H1 (cell line): ENCODE data around the gene SRGAP3. TPM values are rescaled to one million over a fixed set of nuclear protein-coding genes. Genes with fewer than 3 reads are reported as not detected.

Experiments
- CTCF ChIA-PET: fragments of 300-600 bp; sonication (Branson Sonifier 250); formaldehyde crosslinking; loops from one replicate; lab custom pipeline; 2021; ENCODE audit not compliant: partially characterized antibody; lab: Charles Lee
- POLR2A ChIA-PET: fragments of 300-600 bp; sonication (Branson Sonifier 250); formaldehyde crosslinking; loops from one replicate; lab custom pipeline; 2021; ENCODE audit warnings: inconsistent platforms; ENCODE audit not compliant: partially characterized antibody; lab: Charles Lee
- DNase-seq, 2 experiments: peaks; one replicate each; pipeline versions ENCODE4 v3.0.0 to v3.0.0-alpha.2; 2010 to 2022; ENCODE audit warnings: low spot score in 2 of 2, low read depth in 1 of 2, mixed read lengths in 1 of 2
- FAIRE-seq: peaks from 2 replicates; lab custom pipeline; 2011; peaks lifted over from hg19 to GRCh38; lab: Jason Lieb, UNC
- H2AFZ ChIP-seq: 2 replicates; pipeline ENCODE4 v1.8.1; 2012; ENCODE audit warnings: low read length, inconsistent platforms
- H2AK5ac ChIP-seq: 2 replicates; pipeline ENCODE4 v1.6.1; 2013; ENCODE audit warnings: low read depth, low read length
- H2BK120ac ChIP-seq: replicated peaks from 2 replicates; pipeline ENCODE3; 2013; ENCODE audit warnings: low read depth, low read length, inconsistent platforms
- H2BK12ac ChIP-seq: 2 replicates; pipeline ENCODE4 v1.6.1; 2013; ENCODE audit warnings: low read depth, low read length
- H2BK15ac ChIP-seq: 2 replicates; pipeline ENCODE4 v1.6.1; 2013; ENCODE audit warnings: low read length
- H2BK20ac ChIP-seq: 2 replicates; pipeline ENCODE4 v1.6.1; 2013; ENCODE audit warnings: low read length
- H2BK5ac ChIP-seq: 2 replicates; pipeline ENCODE4 v1.6.1; 2013; ENCODE audit warnings: low read depth, low read length
- H3K14ac ChIP-seq: 2 replicates; pipeline ENCODE4 v1.6.1; 2013; ENCODE audit warnings: inconsistent platforms; ENCODE audit not compliant: insufficient read length
- H3K18ac ChIP-seq: 2 replicates; pipeline ENCODE4 v1.6.1; 2013; ENCODE audit warnings: low read length; ENCODE audit errors: extremely low read depth
- H3K23ac ChIP-seq: 2 replicates; pipeline ENCODE4 v1.6.1; 2013; ENCODE audit warnings: inconsistent platforms; ENCODE audit not compliant: insufficient read length
- H3K23me2 ChIP-seq: 2 replicates; pipeline ENCODE4 v1.6.1; 2013; ENCODE audit warnings: low read depth, low read length
- H3K27ac ChIP-seq: 2 replicates; pipeline ENCODE4 v1.6.1; 2011; ENCODE audit warnings: low read depth, low read length, inconsistent platforms
- H3K27me3 ChIP-seq, 4 experiments: replicated peaks in 1 of 4; 1 replicate in 1 of 4; 2 replicates in 3 of 4; pipeline versions ENCODE4 v1.6.1 to v1.8.1; 2011 to 2013; ENCODE audit warnings: low read length in 3 of 4, mild to moderate bottlenecking in 3 of 4, inconsistent platforms in 2 of 4, mixed read lengths in 2 of 4, moderate library complexity in 1 of 4; ENCODE audit not compliant: control insufficient read depth in 3 of 4, insufficient read depth in 3 of 4; ENCODE audit errors: extremely low read depth in 1 of 4
- H3K36me3 ChIP-seq, 4 experiments: 2 replicates each; pipeline versions ENCODE4 v1.6.1 to v1.8.1; 2011 to 2013; ENCODE audit warnings: mild to moderate bottlenecking in 4 of 4, low read length in 3 of 4, moderate library complexity in 2 of 4, control low read depth in 1 of 4, inconsistent platforms in 1 of 4; ENCODE audit not compliant: insufficient read depth in 4 of 4, control insufficient read depth in 2 of 4
- H3K4ac ChIP-seq: replicated peaks from 2 replicates; pipeline ENCODE3; 2013; ENCODE audit warnings: low read length, low read depth, mixed read lengths, inconsistent platforms; ENCODE audit not compliant: insufficient read length
- H3K4me1 ChIP-seq, 4 experiments: replicated peaks in 1 of 4; 1 replicate in 1 of 4; 2 replicates in 3 of 4; pipeline versions ENCODE4 v1.6.1 to v1.8.1; 2011 to 2013; ENCODE audit warnings: low read length in 3 of 4, inconsistent platforms in 2 of 4, mixed read lengths in 1 of 4; ENCODE audit not compliant: insufficient read depth in 4 of 4, control insufficient read depth in 3 of 4
- H3K4me2 ChIP-seq, 2 experiments: 2 replicates each; pipeline versions ENCODE4 v1.6.1 to v1.8.1; 2011 to 2013; ENCODE audit warnings: low read depth in 2 of 2, low read length in 2 of 2, control low read depth in 1 of 2, inconsistent platforms in 1 of 2, mild to moderate bottlenecking in 1 of 2; ENCODE audit not compliant: insufficient read depth in 1 of 2
- H3K4me3 ChIP-seq, 4 experiments: fragments of 200-600, 300-600 bp in 1 of 4; sonication (generic), shearing (Covaris generic), sonication (Bioruptor Twin) in 1 of 4; 2 replicates each; pipeline versions ENCODE4 v1.5.1 to v1.8.1; 2011 to 2016; ENCODE audit warnings: low read length in 4 of 4, low read depth in 3 of 4, control low read depth in 2 of 4, inconsistent platforms in 2 of 4, mild to moderate bottlenecking in 2 of 4, mixed read lengths in 1 of 4, moderate library complexity in 1 of 4; ENCODE audit not compliant: insufficient read depth in 2 of 4; ENCODE audit errors: extremely low read depth in 1 of 4
- H3K56ac ChIP-seq: replicated peaks from 2 replicates; pipeline ENCODE3; 2013; ENCODE audit warnings: low read depth, mild to moderate bottlenecking, mixed read lengths, low read length, inconsistent platforms; ENCODE audit not compliant: insufficient read length
- H3K79me1 ChIP-seq: 2 replicates; pipeline ENCODE4 v1.6.1; 2013; ENCODE audit warnings: low read depth, low read length, control low read depth
- H3K79me2 ChIP-seq, 2 experiments: 2 replicates each; pipeline versions ENCODE4 v1.6.1 to v1.8.1; 2012 to 2013; ENCODE audit warnings: low read length in 2 of 2, mild to moderate bottlenecking in 2 of 2, inconsistent platforms in 1 of 2; ENCODE audit not compliant: insufficient read depth in 2 of 2, control insufficient read depth in 1 of 2
- H3K9ac ChIP-seq, 4 experiments: replicated peaks in 1 of 4; 1 replicate in 1 of 4; 2 replicates in 3 of 4; pipeline versions ENCODE4 v1.6.1 to v1.8.1; 2011 to 2013; ENCODE audit warnings: low read depth in 3 of 4, low read length in 3 of 4, control low read depth in 2 of 4, mild to moderate bottlenecking in 2 of 4, moderate library complexity in 2 of 4, inconsistent platforms in 1 of 4; ENCODE audit errors: extremely low read depth in 1 of 4
- H3K9me3 ChIP-seq, 2 experiments: 2 replicates each; pipeline versions ENCODE4 v1.6.1 to v1.8.1; 2012 to 2013; ENCODE audit warnings: mild to moderate bottlenecking in 2 of 2, moderate library complexity in 2 of 2, control low read depth in 1 of 2, inconsistent platforms in 1 of 2, low read depth in 1 of 2, low read length in 1 of 2, mixed read lengths in 1 of 2; ENCODE audit not compliant: insufficient read depth in 2 of 2
- H4K20me1 ChIP-seq, 2 experiments: replicated peaks in 1 of 2; 2 replicates each; pipeline versions ENCODE3 to v1.8.1; 2011 to 2013; ENCODE audit warnings: inconsistent platforms in 2 of 2, low read length in 2 of 2, mild to moderate bottlenecking in 1 of 2; ENCODE audit not compliant: insufficient read depth in 2 of 2, control insufficient read depth in 1 of 2
- H4K5ac ChIP-seq: 2 replicates; pipeline ENCODE4 v1.6.1; 2013; ENCODE audit warnings: low read length, low read depth, mixed read lengths, inconsistent platforms; ENCODE audit not compliant: insufficient read length
- H4K8ac ChIP-seq: 2 replicates; pipeline ENCODE4 v1.8.0; 2013; ENCODE audit warnings: mild to moderate bottlenecking, moderate library complexity, low read length, inconsistent platforms; ENCODE audit not compliant: insufficient read depth; ENCODE audit errors: extremely low read depth
- H4K91ac ChIP-seq: replicated peaks from 2 replicates; pipeline ENCODE3; 2013; ENCODE audit warnings: low read length, mixed read lengths, inconsistent platforms; ENCODE audit not compliant: insufficient read length
- CBX5 ChIP-seq: fragments of 300-800, 300-1000 bp; sonication (generic); IDR thresholded peaks from 2 replicates; pipeline ENCODE4 v1.7.1; 2016; ENCODE audit warnings: antibody characterized with exemption, low read length, low read depth
- CBX8 ChIP-seq: fragments of 300-800, 300-1000 bp; sonication (generic); IDR thresholded peaks from 2 replicates; pipeline ENCODE4 v1.7.1; 2016; ENCODE audit warnings: low read depth, low read length, borderline replicate concordance
- CHD1 ChIP-seq: IDR thresholded peaks from 2 replicates; pipeline ENCODE4 v1.6.1; 2012; ENCODE audit warnings: low read depth, low read length, improper control_type of control experiment
- CHD2 ChIP-seq: IDR thresholded peaks from 2 replicates; pipeline ENCODE4 v1.6.1; 2012; ENCODE audit warnings: low read length, improper control_type of control experiment
- CREB1 ChIP-seq: IDR thresholded peaks from 2 replicates; pipeline ENCODE4 v1.6.1; 2012; ENCODE audit warnings: inconsistent platforms
- E2F6 ChIP-seq: IDR thresholded peaks from 2 replicates; pipeline ENCODE4 v1.6.1; 2012; ENCODE audit warnings: inconsistent platforms
- HDAC6 ChIP-seq: IDR thresholded peaks from one replicate; pipeline ENCODE4 v1.7.1; 2012; ENCODE audit warnings: low read depth, mild to moderate bottlenecking, inconsistent platforms, low read length, moderate library complexity
- JUN ChIP-seq: IDR thresholded peaks from 2 replicates; pipeline ENCODE4 v1.6.1; 2011; ENCODE audit warnings: low read depth, mild to moderate bottlenecking, improper control_type of control experiment, low read length
- MAFK ChIP-seq: IDR thresholded peaks from 2 replicates; pipeline ENCODE4 v1.6.1; 2012; ENCODE audit warnings: low read depth, mild to moderate bottlenecking, improper control_type of control experiment, low read length
- POLR2AphosphoS5 ChIP-seq: IDR thresholded peaks from 2 replicates; pipeline ENCODE4 v1.6.1; 2011; ENCODE audit warnings: low read depth, low read length
- POU5F1 ChIP-seq: IDR thresholded peaks from 2 replicates; pipeline ENCODE4 v1.6.1; 2011; ENCODE audit warnings: low read depth, mild to moderate bottlenecking, low read length, moderate library complexity
- RAD21 ChIP-seq, 2 experiments: IDR thresholded peaks in 1 of 2; conservative IDR thresholded peaks in 1 of 2; 2 replicates each; pipeline ENCODE4 v1.6.1; 2011; ENCODE audit warnings: low read depth in 2 of 2, low read length in 2 of 2, improper control_type of control experiment in 1 of 2, inconsistent platforms in 1 of 2, mild to moderate bottlenecking in 1 of 2, moderate library complexity in 1 of 2
- SP4 ChIP-seq: IDR thresholded peaks from 2 replicates; pipeline ENCODE4 v1.6.1; 2012; ENCODE audit warnings: low read length, inconsistent platforms
- WGBS, 2 experiments: shearing (Covaris generic) in 1 of 2; methylation state at CpG; one replicate each; pipeline versions ENCODE4 v1.1.6 to v1.1.7; 2013 to 2015; ENCODE audit warnings: low lambda C conversion rate in 2 of 2, mixed read lengths in 2 of 2, inconsistent platforms in 1 of 2, low coverage in 1 of 2, missing lambda C conversion rate in 1 of 2; ENCODE audit not compliant: insufficient replicate concordance in 2 of 2, insufficient coverage in 1 of 2, insufficient read length in 1 of 2; ENCODE audit errors: extremely low coverage in 1 of 2, missing lambda C conversion rate in 1 of 2; 5-methylcytosine and 5-hydroxymethylcytosine counted together
- polyA plus RNA-seq, 7 experiments: library from polyadenylated mRNA; depleted of rRNA in 3 of 7; stranded (reverse) in 5 of 7; unstranded in 2 of 7; fragments of >200 nt in 5 of 7; fragments of 200-250 nt in 2 of 7; gene quantifications; 1 replicate in 5 of 7; 2 replicates in 1 of 7; 4 replicates in 1 of 7; pipeline versions ENCODE4 v1.2.1 to v1.2.3, GENCODE V29; 2011 to 2013; ENCODE audit warnings: missing spikeins in 2 of 7, mixed read lengths in 2 of 7
- total RNA-seq: library from RNA; stranded (reverse); fragmentation: NEBNext Ultra II Directional; extraction: Animal tissue kit (Norgen Biotek cat#: 25700); gene quantifications from 2 replicates; pipeline ENCODE4 v1.2.1, GENCODE V29; 2021
- TF ChIP-seq, protein P1 (sequence below): IDR thresholded peaks from 2 replicates; pipeline ENCODE4 v1.6.1; 2011; ENCODE audit warnings: low read depth, mild to moderate bottlenecking, low read length; ENCODE audit not compliant: insufficient read depth

SRGAP3 gene
- total and polyA plus RNA-seq, 2 of the 8 experiments (the other 6 are each of a cell fraction or from before 2014, with no cell fraction given): 5.8 to 11.4 TPM

DNA sequence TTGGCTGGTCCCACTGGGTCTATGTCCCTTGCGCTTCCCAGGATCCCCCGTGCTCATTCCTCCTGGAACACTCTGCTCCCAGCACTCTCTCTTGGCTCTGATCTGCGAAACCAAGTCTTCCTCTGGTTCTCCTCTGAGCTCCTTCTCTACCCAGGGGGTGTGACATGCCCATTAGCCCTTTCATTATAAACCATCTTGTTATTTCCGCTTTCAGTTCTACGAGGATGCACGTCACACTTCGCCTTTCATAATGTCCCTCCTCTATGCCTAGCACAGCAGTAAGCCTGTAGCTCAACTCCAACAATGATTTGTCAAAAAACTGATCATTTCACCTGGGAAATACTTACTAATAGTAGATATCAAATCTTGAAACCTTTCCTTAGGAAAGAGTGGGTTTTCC, 234.2 kb downstream of the SRGAP3 start:
- no peak for FAIRE-seq
- CTCF ChIA-PET: interaction anchor here (0.8 to 5.1 kb wide), 14 partner anchors 12 to 287 kb away, joined by 3 to 40 read pairs (median 6); partner anchors contain the start of gene OXTR

More for the DNA sequence above, 234.2 kb downstream of the SRGAP3 start:
- H3K23me2 ChIP-seq: no peaks in the 10 kb centered on the region; the same call in 1 of the 2 replicates
- no peak overlapping the region for H2BK20ac ChIP-seq
- no peak for DNase-seq
- no peak overlapping the region for H2BK15ac ChIP-seq
- no peak overlapping the region for H3K4ac ChIP-seq
- H2AFZ ChIP-seq: no peak overlapping the region
- no peaks in the 10 kb centered on the region; a peak in 2 of 8 replicates for H3K36me3 ChIP-seq
- H3K9ac ChIP-seq: no peak overlapping the region
- H3K23ac ChIP-seq: no peak overlapping the region
- no peaks in the 10 kb centered on the region for H4K20me1 ChIP-seq
- H3K4me3 ChIP-seq: no peak overlapping the region
- H4K5ac ChIP-seq: no peak overlapping the region
- H3K9me3 ChIP-seq: no peaks in the 10 kb centered on the region
- no peak overlapping the region for H2BK12ac ChIP-seq
- H2BK5ac ChIP-seq: no peak overlapping the region
- H3K56ac ChIP-seq: no peak overlapping the region
- no peaks in the 10 kb centered on the region for H3K79me2 ChIP-seq
- no peak overlapping the region for H2BK120ac ChIP-seq
- no peak for TF ChIP-seq E2F6
- no peak for TF ChIP-seq CBX5
- TF ChIP-seq POLR2AphosphoS5: no peak
- no peak for TF ChIP-seq CHD2
- no peak for TF ChIP-seq MAFK
- no peak for TF ChIP-seq POU5F1
- no peak for TF ChIP-seq CHD1
- TF ChIP-seq RAD21 (IDR thresholded peaks at IDR 0.05 in 1 of 2, conservative IDR thresholded peaks at IDR 0.05 in 1 of 2; ENCODE audit: low read depth in 2 of 2, low read length in 2 of 2): no peak
- no peak for TF ChIP-seq CREB1
- no peak for TF ChIP-seq HDAC6
- no peak for TF ChIP-seq JUN
- TF ChIP-seq, protein P1, sequence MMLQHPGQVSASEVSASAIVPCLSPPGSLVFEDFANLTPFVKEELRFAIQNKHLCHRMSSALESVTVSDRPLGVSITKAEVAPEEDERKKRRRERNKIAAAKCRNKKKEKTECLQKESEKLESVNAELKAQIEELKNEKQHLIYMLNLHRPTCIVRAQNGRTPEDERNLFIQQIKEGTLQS: no peak
- no peak for TF ChIP-seq CBX8
- TF ChIP-seq SP4: no peak
- no peaks in the 10 kb centered on the region for H3K79me1 ChIP-seq
- WGBS, 2 experiments: 98% methylated on average over 7 of the region's 7 CpGs; no CpG with 5 or more reads in 1 of the 2 experiments
- H3K4me1 ChIP-seq: no peaks in the 10 kb centered on the region; a peak in 1 of 7 replicates
- no peak overlapping the region for H4K91ac ChIP-seq
- H4K8ac ChIP-seq: no peak overlapping the region
- no peak overlapping the region for H3K27ac ChIP-seq
- H3K4me2 ChIP-seq: no peak overlapping the region
- H3K14ac ChIP-seq: no peak overlapping the region
- POLR2A ChIA-PET: no interaction called here
- H3K27me3 ChIP-seq: no peaks in the 10 kb centered on the region
- H3K18ac ChIP-seq: no peak overlapping the region
- no peak overlapping the region for H2AK5ac ChIP-seq
